ENCODE data around the gene PPP6R1. TPM values are rescaled to one million over a fixed set of nuclear protein-coding genes. Genes with fewer than 3 reads are reported as not detected.

PPP6R1 gene, protein sequence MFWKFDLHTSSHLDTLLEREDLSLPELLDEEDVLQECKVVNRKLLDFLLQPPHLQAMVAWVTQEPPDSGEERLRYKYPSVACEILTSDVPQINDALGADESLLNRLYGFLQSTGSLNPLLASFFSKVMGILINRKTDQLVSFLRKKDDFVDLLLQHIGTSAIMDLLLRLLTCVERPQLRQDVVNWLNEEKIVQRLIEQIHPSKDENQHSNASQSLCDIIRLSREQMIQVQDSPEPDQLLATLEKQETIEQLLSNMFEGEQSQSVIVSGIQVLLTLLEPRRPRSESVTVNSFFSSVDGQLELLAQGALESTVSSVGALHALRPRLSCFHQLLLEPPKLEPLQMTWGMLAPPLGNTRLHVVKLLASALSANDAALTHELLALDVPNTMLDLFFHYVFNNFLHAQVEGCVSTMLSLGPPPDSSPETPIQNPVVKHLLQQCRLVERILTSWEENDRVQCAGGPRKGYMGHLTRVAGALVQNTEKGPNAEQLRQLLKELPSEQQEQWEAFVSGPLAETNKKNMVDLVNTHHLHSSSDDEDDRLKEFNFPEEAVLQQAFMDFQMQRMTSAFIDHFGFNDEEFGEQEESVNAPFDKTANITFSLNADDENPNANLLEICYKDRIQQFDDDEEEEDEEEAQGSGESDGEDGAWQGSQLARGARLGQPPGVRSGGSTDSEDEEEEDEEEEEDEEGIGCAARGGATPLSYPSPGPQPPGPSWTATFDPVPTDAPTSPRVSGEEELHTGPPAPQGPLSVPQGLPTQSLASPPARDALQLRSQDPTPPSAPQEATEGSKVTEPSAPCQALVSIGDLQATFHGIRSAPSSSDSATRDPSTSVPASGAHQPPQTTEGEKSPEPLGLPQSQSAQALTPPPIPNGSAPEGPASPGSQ
- total RNA-seq = 22.1 and 74.3 TPM in 2 replicates

DNA sequence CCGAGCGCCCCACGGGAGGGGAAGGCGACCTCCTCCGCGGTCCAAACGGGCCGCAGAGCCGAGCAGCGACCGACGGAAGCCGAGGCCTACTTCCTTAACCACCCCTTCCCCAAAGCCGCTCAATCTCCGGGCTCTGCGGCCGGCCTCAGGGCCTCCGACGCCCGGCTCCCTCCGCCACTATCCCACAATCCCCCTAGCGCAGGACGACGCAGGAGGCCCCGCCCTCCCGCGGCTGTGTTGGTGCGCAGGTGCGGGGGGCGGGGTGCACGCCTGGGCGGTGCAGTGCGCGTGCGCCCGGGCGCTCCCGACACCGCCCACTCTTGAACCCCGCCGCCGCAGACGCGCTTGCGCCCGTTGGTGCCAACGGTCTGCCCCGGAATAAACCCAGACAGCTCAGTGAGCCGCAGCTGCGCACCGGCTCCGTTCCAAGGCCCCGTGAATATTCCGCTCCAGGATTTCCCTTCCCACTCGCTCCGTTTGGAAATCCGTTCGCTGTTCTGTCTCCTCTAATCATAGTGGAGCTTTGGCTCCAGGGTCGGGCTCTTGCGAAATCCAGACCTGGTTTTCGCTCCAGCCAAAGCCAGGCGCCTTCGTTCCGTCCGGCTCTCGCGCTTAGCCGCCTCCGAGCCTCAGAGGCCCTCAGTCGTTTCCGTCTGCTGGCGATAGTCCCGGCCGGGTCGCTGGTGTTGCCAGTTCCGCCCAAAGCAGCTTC lies at the start of gene PPP6R1:
PPP6R1 (minus strand) TSS at position 190 of the 712 bp plus-strand sequence. CDS start 11,914 bp downstream, outside the sequence.
- DNase-seq (ENCODE audit: low read depth) = peak; percentile 96

DNA sequence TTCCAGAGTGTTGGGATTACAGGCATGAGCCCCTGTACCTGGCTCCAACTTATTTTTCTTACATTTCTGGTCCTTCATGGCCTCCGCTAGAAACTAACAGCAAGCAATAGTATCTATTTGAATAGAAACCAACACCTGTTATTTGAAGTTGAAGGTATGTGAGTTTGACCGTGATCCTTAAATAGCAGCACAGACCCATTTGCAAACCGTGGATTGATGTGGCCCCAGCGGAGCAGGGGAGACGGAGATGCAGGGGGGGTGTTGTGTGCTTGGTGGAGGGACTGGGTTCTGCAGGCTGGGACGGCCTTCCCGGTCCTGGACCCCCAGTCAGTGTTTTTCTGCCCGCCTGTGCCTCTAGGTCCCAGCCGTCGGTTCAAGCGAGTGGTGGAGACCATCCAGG lies 49.5 kb upstream of the PPP6R1 start:
- no peak for DNase-seq (ENCODE audit: low read depth)

DNA sequence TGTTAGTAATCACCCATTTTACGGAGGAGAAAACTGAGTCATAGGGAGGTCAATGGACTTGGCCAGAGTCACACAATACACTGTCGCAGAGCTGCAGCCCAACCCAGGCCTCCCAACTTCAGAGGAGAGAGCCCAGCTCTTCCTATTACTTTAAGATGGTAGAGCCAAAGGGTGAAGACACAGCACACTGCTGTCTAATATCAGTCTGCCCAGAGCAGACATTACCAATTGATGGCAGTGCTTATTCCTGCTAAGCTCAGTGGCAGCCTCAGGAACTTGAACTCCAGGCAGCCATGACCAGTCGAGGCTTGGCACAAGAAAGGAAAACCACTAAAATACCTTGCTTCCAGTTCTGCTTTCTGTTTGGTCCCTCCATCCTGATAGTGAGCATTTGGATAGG lies 47.9 kb upstream of the PPP6R1 start:
- no peak for DNase-seq (ENCODE audit: low read depth)

DNA sequence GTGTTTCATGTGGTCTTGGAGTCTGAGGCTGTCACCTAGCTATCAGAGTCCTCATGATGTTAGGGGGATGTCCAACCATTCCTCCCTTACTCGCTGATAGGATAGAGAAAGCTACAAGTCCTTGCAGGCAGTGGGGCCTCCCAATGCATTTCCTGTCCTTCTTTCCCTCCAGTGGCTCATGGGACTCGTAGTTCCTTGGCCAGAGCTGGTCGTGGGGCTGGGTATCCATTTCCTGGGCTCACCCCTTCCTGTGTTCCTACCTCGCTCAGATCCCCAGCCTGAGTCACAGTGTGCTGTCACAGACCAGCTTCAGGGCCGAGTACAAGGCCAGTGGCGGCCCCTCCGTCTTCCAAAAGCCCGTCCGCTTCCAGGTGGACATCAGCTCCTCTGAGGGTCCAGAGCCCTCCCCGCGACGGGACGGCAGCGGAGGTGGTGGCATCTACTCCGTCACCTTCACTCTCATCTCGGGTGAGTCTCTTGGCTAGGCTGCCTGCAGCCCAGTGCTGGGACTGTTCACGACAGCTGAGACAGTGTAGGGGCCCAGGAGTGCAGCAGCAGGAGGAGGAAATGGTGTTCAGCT lies 47.3 kb upstream of the PPP6R1 start:
- DNase-seq (ENCODE audit: low read depth) = no peak

DNA sequence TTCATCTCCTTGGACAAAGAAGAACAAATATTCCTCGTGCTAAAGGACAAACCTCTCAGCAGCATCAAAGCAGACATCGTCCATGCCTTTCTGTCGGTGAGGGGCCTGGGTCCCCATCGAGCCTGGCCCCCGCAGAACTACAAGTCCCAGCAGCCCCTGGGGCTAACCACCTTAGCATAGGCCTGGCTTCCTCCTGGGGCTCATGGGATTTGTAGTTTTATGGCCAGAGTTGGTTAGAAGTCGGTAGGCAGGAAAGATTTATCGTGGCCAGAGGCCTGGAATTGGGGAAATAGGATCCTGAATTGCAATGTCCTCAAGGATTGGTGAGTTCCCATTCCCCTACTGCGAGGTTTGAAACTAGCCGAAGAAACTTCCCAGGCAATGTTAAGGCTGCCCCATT lies 46.7 kb upstream of the PPP6R1 start:
- no peak for DNase-seq (ENCODE audit: low read depth)

DNA sequence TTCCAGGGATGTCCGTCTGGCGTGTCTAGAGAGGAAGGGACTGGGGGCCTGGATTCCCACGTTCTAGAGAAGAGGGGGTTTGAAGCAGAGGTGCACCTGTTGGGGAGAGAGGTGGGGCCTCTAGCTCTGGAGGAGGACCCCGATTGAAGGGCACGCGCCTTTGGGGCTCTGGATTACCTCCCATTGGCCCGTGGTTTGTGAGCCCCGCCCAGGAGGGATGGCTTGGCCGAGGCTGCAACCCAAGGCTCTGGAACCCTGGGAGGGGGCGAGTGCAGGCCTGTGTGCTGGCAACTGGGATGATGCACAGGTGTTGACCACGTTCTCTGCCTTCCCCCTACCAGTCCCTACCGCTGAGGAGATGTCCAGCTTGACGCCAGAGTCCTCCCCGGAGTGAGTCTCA lies 46.2 kb upstream of the PPP6R1 start:
- no peak for DNase-seq (ENCODE audit: low read depth)

DNA sequence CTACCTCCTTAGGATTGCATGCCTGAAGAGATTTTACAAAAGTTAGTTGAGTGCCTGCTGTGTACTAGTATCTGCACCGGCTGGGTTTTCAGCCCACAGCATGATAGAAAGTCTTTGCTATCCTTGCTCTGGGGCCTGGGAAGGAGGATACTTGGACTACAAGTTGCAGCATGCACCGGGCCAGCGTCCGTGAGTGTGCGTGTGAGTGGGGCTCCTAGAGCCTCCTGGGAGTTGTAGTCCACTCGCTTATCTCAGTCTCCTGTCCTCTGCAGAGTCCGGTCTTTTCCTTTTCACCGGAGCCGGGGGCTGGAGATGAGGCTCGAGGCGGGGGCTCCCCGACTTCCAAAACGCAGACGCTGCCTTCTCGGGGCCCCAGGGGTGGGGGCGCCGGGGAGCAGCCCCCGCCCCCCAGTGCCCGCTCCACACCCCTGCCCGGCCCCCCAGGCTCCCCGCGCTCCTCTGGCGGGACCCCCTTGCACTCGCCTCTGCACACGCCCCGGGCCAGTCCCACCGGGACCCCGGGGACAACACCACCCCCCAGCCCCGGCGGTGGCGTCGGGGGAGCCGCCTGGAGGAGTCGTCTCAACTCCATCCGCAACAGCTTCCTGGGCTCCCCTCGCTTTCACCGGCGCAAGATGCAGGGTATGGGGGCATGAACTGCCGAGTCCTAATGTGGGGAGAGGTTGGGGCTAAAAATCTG lies 45.6 kb upstream of the PPP6R1 start:
- no peak for DNase-seq (ENCODE audit: low read depth)

DNA sequence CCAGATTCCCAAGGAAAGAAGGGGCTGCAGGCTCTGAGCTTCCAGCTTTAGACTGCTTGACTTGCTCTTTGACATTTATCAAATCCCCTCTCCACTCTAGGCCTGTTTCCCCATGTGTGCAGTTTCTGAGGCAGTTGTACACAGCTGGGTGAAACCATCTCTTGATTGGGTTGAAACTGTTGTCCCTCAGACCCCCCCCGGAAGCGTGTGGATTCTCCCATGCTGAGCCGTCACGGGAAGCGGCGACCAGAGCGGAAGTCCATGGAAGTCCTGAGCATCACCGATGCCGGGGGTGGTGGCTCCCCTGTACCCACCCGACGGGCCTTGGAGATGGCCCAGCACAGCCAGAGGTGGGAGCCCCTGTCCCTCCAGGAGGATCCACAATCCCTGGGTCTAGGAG lies 44.7 kb upstream of the PPP6R1 start:
- no peak for DNase-seq (ENCODE audit: low read depth)

DNA sequence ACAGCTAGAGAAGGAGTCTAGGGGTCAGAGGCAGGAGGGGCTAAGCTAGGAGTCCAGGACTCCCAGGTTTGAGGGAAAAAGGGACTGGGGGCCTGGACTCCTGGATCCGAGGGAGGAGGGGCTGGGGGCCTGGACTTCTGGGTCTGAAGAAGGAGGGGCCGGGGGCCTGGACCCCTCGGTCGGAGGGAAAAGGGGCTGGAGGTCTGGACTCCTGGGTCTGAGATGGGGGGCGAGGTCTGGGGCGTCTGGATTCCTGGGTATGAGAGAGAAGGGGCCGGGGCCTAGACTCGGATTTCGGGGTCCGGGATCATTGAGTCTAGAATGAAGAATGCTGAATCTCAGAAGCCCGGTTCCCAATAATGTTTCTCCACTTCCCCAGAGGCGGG lies 43.5 kb upstream of the PPP6R1 start:
- no peak for DNase-seq (ENCODE audit: low read depth)

DNA sequence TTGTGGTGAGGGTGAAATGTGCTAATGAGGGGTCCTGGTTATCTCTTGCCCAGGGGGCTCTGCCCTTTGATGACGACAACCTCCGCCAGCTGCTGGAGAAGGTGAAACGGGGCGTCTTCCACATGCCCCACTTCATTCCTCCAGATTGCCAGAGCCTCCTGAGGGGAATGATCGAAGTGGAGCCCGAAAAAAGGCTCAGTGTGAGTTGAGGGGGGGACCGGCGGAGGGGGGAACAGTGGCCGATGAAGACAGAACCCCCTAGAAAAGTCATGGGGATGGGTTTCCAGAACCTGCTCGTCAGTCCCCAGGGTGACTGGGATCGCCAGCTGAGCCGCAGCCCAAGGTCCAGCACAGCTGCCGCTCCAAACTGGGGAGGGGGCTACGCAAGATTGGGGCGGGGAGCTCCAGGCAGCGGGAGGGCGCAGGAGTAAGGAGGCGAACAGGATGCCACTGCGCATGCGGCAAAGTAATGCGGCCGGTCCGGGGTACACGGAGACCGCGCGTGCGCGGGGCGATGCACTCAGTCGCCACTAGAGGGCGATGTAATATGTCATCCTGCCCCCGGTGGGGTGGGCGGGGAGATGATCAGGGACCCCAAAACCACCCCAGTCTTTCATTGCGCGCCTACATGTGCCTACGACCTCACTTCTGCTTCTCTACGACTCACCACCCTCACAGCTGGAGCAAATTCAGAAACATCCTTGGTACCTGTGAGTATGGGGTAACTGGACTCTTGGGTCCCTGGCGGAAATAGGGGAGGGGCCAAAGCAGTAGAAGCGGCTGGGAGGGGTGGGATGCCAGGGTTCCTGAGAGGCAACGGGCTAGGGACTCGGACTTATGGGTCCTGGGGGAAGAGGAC lies 42.9 kb upstream of the PPP6R1 start:
- peak; percentile 46 for DNase-seq (ENCODE audit: low read depth)

DNA sequence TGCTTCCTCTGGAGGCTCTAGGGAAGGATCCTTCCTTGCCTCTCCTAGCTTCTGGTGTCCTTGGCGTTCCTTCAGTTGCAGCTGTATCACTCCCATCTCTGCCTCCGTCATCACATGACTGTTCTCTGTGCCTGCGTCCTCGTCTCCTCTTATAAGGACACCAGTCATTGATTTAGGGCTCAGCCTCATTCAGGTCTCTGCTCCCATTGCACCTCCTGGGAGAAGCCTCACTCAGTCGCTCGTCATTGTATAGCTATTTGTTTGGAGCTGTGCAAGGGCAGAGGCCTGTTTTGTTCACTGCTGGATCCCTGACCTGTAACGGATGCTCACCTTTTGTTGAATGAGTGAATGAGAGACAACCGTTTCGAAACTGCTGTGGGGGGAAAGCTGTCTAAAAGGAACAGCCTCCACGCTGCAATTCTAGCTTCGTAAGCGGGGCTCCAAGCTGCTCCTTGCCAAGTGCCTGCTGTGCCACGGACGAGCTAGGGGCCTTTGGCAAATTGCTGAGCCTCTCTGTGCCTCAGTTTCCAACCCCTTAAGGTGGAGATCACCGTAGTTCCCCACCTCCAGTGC lies 42.2 kb upstream of the PPP6R1 start:
- no peak for DNase-seq (ENCODE audit: low read depth)

DNA sequence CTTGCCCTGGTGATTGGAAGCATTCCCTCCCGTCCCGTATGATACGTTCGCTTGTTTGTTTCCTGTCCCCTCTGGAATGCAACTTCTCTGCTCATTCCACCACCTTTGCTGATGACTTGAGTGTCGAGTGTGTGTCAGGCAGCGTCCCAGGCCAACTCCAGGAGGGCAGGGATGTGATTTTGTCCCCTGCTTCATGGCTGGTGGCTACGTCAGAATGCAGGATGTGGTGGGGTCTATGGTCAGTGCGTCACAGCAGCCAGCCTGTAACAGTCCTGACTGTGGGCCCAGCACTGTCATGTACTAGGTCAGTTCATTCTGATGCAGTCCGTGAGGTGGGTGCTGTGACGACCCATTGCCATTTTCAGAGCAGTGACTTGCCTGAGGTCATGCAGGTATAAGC lies 41.2 kb upstream of the PPP6R1 start:
- DNase-seq (ENCODE audit: low read depth) = no peak

DNA sequence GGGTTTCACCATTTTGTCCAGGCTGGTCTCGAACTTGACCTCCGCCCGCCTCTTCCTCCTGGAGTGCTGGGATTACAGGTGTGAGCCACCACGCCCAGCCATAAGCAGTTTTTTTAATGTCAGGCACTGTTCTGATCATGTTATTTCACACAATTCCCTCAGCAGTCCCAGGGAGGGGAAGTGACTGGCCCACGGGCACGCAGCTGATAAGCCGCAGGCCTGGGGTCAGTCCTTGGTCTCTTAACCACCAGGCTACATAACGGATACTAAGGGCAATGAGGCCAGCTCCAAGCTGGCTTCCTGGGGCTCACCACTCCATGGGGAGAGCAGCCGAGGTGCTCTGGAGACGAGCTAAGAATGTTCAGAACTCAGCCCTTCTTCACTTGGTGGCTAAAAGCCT lies 38.5 kb upstream of the PPP6R1 start:
- no peak for DNase-seq (ENCODE audit: low read depth)

DNA sequence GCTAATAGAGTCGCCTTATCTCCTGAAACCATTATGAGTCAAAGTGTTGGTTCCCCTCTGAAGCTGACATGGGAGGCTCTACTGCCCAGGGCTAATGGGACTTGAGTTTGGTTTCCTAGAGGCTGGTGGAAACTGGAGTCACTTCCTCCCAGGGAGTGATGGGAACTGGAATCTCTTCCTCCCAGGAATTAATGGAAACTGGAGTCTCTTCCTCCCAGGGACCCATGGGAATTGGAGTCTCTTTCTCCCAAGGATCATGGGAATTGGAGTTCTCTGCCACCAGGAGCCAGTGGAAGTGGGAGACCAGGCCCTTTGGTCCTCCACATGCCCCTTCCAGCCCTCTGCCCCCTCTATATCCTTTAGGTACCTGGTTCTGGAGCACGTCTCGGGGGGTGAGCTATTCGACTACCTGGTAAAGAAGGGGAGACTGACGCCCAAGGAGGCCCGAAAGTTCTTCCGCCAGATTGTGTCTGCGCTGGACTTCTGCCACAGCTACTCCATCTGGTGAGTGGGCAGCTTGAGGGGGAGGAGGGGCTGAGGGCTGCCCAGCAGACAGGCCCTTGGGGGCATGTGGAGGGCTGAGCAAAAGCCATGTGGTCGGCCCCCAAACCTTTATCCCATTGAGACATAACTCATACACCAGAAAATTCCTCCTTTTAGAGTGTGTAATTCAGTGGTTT lies 30.4 kb upstream of the PPP6R1 start:
- no peak for DNase-seq (ENCODE audit: low read depth)

DNA sequence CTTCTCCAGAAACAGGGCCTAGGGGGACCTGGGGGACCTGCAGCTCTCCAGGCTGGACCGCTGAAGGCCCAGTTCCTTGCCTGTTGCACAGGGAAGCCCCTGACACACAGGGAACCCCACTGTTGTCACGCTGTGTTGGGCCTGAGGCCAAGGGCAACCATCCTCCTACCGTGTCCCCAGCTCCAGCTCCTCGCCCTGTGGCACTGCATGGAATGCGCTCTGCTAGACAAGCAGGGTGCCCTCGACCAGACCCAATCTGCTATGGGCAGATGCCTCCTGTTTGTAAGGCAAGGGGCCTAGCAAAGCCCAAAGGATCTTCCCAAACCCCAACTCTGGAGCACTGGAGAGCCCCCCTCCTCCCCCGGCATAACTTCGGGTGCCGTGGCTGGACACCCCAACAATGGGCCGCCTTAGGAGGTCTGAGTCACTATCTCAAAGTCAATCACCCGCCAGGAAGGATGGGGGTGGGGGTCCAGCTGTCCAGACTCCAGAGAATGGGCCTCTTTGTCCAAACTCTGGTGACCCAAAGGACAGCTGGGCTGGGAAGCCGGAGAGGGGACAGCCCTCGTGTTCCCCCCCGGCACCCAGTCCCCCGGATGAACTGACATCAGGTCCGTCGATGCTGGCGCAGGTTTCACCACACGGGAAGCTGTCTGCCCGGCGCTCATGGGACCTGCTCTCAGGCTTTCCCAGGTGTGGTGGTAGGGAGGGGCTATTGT lies 28.7 kb upstream of the PPP6R1 start:
- DNase-seq (ENCODE audit: low read depth) = no peak

DNA sequence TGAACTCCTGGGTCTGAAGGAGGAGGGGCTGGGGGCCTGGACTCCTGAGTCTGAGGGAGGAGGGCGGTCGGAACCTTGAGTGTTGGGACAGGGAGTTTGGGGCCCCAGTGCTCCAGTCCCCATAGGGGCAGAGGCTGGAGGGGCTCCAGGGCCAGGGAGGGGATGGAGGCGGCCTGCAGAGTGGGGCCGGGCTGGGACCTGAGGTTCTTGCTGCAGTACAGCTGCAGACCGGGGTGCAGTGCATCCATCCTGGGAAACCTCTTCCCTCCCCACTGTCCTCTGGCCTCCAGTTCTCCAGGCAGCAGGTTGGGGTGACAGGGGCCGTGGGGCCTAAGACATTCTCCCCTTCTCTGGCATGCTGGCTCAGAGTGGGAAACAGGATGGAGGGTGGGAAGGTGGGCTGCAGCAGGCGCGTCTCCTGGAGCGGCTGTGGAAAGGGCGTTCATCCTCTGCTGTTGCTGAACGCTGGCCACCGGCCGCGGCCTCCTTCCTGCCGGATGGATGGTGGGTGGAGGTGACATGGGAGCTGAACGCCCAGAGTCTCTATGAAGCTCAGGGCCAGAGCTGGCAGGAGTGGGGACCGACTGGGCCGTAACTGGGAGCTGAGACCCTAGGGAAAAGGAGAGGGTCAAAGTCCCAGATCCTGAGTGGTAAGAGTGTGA lies 26.5 kb upstream of the PPP6R1 start:
- no peak for DNase-seq (ENCODE audit: low read depth)

DNA sequence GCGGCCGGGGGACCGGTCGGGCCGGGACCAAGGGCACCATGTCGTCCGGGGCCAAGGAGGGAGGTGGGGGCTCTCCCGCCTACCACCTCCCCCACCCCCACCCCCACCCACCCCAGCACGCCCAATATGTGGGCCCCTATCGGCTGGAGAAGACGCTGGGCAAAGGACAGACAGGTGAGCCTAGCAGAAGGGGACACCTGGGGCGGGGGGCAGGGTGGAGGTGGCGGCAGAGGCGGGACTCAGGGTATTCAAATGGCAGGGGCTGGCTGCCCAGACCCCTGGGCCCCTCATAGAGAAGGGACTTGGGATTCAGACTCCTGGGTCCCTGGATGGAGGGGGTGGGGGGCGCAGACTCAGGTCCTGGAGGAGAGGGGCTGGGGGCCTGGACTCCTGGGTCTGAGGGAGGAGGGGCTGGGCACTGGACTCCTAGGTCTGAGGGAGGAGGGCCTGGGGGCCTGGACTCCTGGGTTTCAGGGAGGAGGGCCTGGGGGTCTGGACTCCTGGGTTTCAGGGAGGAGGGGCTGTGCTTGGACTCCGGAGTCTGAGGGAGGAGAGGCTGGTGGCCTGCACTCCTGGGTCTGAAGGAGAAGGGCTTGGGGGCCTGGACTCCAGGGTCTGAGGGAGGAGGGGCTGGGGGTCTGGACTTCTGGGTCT lies 25.7 kb upstream of the PPP6R1 start:
- no peak for DNase-seq (ENCODE audit: low read depth)
